Brain microvascular endothelial cell (primary cell): Measurements from ENCODE around the gene SPAG17.

ENCODE experiments used
- DNase-seq: peaks from one replicate; pipeline ENCODE4 v3.0.0-alpha.2; 2020
- H3K27ac ChIP-seq: fragments of 250-450 bp; sonication (Bioruptor Pico); 2 replicates; pipeline ENCODE4 v1.5.1; 2020; ENCODE audit warnings: mild to moderate bottlenecking, moderate library complexity
- H3K27me3 ChIP-seq: fragments of 250-450 bp; sonication (Bioruptor Pico); replicated peaks from 2 replicates; pipeline ENCODE4 v1.5.1; 2020; ENCODE audit warnings: mild to moderate bottlenecking
- H3K36me3 ChIP-seq: fragments of 250-450 bp; sonication (Bioruptor Pico); replicated peaks from 2 replicates; pipeline ENCODE4 v1.5.1; 2020; ENCODE audit warnings: mild to moderate bottlenecking
- H3K4me3 ChIP-seq: 2 replicates; pipeline ENCODE4 v1.5.1; 2011; ENCODE audit warnings: low read depth, mild to moderate bottlenecking, control low read depth, low read length, moderate library complexity
- CTCF ChIP-seq: IDR thresholded peaks from 2 replicates; pipeline ENCODE4 v1.5.1; 2011; ENCODE audit warnings: low read depth, mild to moderate bottlenecking, moderate library complexity, low read length, control low read depth, inconsistent platforms; ENCODE audit errors: missing control alignments
- in situ Hi-C: cut with HindIII; loops from 2 replicates; pipeline ENCODE4 v1.10.0; 2017; ENCODE audit warnings: low sequenced_read_pairs, low pct_ligation_motif_present

Gene SPAG17

GRCh38 chr1:118124064-118124463 is 61.0 kb downstream of the SPAG17 start:
- DNase-seq: no peak
- TF ChIP-seq CTCF: no peak
- in situ Hi-C loops: no loop called here

GRCh38 chr1:118123116-118123839 is 61.8 kb downstream of the SPAG17 start:
- Histone ChIP-seq H3K36me3 (no peaks in the 10 kb centered on the region), H3K27ac (no peak overlapping the region), H3K4me3 (no peak overlapping the region), H3K27me3 (no peaks in the 10 kb centered on the region)
- TF ChIP-seq CTCF: no peak
- in situ Hi-C loops: no loop called here
- no peak for DNase-seq

More at GRCh38 chr1:118124064-118124463, 61.0 kb downstream of the SPAG17 start:
- no peaks in the 10 kb centered on the region for H3K27me3 ChIP-seq
- H3K4me3 ChIP-seq: no peak overlapping the region
- H3K36me3 ChIP-seq: no peaks in the 10 kb centered on the region
- H3K27ac ChIP-seq: no peak overlapping the region

GRCh38 chr1:118122234-118123004 is 62.6 kb downstream of the SPAG17 start:
- DNase-seq: no peak
- in situ Hi-C loops: no loop called here
- no peak overlapping the region for H3K27ac ChIP-seq
- no peaks in the 10 kb centered on the region for H3K36me3 ChIP-seq
- H3K27me3 ChIP-seq: no peaks in the 10 kb centered on the region
- no peak for TF ChIP-seq CTCF
- no peak overlapping the region for H3K4me3 ChIP-seq

GRCh38 chr1:118118873-118119463 is 66.1 kb downstream of the SPAG17 start:
- Histone ChIP-seq H3K36me3 (no peaks in the 10 kb centered on the region), H3K27me3 (no peaks in the 10 kb centered on the region), H3K27ac (no peak overlapping the region), H3K4me3 (no peak overlapping the region)
- in situ Hi-C loops: no loop called here
- TF ChIP-seq CTCF: no peak
- DNase-seq: no peak

- no peaks in the 10 kb centered on the region for H3K27me3 ChIP-seq
- TF ChIP-seq CTCF: no peak
- H3K36me3 ChIP-seq: no peaks in the 10 kb centered on the region
- H3K27ac ChIP-seq: no peak overlapping the region
- DNase-seq: no peak
- H3K4me3 ChIP-seq: no peak overlapping the region
- in situ Hi-C loops: no loop called here
Observed at GRCh38 chr1:118118469-118118868, 66.6 kb downstream of the SPAG17 start.
